Measurements from ENCODE around the gene RHOBTB1.
"Not testable (repeated sequence)": the region's sequence is repeated elsewhere in the genome, so short reads cannot be mapped to it uniquely, and the experiment has no call there.

The RHOBTB1 gene, protein sequence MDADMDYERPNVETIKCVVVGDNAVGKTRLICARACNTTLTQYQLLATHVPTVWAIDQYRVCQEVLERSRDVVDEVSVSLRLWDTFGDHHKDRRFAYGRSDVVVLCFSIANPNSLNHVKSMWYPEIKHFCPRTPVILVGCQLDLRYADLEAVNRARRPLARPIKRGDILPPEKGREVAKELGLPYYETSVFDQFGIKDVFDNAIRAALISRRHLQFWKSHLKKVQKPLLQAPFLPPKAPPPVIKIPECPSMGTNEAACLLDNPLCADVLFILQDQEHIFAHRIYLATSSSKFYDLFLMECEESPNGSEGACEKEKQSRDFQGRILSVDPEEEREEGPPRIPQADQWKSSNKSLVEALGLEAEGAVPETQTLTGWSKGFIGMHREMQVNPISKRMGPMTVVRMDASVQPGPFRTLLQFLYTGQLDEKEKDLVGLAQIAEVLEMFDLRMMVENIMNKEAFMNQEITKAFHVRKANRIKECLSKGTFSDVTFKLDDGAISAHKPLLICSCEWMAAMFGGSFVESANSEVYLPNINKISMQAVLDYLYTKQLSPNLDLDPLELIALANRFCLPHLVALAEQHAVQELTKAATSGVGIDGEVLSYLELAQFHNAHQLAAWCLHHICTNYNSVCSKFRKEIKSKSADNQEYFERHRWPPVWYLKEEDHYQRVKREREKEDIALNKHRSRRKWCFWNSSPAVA

DNA sequence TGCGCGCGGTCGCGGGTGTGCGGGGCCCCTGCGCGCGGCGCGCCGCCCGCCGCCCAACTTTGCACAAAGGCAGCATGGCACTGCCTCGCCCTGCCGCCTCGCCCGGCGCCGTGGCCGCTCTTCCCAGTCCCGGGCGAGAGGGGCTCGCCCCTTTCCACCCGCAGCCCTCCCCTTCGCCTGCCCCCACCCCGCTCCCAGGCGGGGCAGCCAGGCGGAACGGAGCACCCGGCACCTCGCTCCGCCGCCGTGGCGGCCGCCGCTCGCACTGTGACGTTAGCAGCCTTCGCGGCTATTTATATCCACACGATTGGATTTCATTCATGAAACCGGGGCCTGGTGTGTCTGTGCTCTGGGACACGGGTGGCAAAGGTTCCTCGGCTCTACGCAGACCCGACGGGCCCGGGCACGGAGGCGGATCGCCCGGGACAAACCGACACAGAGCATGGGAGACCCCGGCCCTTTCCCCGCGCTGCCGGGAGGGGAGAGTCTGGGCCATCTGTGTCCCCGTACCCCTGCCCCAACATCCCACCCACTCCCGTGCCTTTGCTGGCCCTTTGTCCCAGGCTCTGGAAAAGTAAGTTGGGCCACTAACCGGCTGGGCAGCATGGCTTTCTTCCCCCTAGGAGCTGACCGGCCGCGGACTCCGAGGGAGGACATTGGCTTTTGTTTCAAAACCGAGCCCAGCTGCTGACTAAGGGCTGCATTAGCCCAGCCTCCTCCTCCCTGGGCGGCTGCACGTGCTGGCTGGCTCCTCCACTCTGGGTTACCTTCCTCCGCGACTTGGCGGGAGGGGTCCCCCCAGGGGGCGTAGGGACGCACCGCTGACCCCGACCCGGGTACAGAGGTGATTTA, at the start of gene RHOBTB1:
TSS of gene RHOBTB1 (minus strand) at position 128 of the 852 bp plus-strand sequence. CDS start 32,643 bp downstream, outside the sequence.
- peak; percentile 53 for DNase-seq

DNA sequence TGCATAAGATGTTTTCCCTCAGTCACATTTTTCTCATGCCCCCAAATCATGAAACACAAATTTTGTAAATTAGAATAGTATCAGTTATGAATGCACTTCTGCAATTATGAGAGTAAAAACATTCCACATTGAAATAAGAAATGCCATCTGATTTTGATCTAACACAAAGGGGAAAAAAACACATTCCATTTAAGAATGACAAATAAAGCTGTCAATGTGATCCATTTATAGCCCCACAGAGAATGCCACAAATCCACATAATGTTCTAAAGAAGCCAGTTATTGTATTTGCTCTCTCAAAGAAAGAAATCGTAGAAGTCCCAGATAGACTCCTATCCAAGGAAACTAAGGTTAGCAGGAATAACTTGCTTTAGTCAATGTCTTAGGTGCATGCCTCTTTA, 48.7 kb upstream of the RHOBTB1 start:
- DNase-seq: no peak

DNA sequence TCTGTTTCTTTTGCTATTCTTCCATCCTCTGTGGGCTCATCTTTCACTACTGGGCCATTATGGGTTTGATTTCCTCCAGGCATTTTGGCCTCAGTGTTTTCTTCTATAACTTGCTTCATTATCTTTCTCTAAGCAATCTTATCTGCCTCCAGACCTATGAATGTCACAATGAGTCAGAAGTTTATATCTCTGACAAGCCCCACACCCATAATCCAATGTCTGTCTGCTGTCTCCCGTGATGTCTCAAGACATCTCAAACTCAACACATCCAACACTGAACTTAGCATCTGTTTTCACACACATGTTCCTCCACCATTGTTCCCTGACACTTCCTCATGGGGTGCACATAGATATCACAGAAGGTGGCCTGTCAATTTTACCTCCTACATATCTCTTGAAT, 46.7 kb upstream of the RHOBTB1 start:
- DNase-seq: no peak

DNA sequence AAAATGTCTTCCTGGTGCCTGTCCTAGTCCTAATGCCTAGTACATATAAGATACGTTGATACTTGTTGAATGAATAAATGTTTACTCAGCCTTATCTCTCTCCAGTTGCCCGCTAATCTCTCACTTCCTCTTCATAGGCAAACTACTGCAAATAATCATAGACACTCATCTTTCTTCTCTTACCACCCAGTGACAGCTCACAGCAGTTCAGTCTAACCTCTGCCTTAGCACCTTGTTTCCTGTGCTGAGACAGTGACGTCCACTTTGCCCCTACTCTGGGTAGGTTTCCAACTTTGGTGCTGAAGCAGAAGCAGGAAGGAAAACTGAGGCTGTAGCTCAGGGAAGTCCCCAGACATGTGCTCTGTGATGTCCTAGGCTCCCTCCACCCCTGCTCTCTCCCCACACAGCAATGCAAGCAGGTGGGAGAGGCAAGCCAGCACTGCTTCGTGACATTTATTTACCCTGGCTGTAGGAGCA, 45.5 kb upstream of the RHOBTB1 start:
- DNase-seq: no peak

DNA sequence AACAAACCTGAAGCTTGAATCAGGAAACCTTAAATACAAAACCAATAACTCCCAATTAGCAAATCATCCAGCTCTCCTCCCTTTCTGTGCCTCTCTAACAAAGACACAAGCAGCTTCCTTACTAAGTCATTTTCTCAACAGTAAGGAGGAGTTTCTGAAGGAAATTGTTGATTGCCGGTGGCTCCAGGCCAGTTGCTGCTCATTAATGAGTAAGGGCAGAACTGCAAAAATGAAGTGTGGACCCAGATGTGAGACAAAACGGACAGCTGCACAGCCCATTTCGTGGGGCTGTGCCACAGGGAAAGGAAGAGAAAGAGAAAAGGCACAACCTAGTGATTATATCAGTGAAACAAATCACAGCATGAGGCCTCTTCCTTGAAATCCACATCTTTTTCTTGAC, 42.8 kb upstream of the RHOBTB1 start:
- DNase-seq: no peak

DNA sequence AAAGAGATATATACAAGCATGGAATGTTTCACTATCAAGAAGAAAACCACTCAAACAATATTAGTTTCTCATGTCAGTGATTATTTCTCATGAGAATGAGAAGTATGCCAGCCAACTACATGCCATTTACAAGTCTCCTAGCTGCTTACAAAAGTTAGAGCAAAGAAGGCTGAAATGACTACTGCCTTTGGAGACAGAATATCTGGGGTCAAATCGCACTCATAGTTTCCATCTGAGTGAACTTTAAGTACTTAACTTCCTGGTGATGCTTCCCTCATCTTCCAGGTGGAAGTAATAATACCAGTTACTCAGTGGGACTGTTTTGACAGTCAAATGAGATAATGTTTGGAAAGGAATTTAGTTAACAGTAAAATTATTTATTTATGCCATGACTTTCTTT, 42.0 kb upstream of the RHOBTB1 start:
- no peak for DNase-seq

DNA sequence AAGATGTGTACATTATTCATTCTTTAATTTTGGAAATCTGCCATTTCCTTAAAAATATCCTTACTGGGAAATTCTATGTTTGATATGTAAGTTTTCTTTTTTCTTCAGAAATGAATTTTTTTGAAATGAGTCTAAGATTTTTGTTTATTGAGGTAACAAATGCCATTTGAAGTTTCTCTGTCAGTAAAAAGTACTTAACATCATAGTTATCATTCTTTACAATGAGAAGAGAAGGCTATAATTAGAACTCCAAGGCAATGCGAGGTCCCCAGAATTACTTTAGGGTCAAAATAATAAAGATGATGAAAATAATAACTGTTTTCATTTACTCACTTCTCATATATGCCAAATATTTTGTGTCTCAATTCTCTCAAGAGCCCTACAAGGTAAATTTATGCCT, 37.0 kb upstream of the RHOBTB1 start:
- no peak for DNase-seq

DNA sequence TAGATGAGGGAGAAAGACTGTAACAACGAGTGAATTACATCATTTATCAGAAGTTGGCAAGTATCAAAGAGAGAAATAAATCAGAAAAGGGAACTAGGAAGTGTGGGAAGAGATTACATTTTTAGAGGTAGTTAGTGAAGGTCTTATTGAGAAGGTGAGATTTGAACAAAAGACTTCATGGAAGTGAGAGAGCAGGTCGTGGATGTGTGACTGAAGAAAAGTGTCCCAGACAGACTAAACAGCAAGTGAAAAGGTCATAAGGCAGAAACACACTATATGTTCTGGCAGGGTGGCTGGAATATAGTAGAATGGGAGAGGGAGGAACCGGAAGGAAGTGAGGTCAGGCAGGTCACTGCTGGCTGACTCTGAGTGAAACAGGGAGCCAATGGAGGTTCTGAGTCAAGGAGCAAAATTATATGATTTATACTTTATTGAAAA, 35.7 kb upstream of the RHOBTB1 start:
- no peak for DNase-seq

DNA sequence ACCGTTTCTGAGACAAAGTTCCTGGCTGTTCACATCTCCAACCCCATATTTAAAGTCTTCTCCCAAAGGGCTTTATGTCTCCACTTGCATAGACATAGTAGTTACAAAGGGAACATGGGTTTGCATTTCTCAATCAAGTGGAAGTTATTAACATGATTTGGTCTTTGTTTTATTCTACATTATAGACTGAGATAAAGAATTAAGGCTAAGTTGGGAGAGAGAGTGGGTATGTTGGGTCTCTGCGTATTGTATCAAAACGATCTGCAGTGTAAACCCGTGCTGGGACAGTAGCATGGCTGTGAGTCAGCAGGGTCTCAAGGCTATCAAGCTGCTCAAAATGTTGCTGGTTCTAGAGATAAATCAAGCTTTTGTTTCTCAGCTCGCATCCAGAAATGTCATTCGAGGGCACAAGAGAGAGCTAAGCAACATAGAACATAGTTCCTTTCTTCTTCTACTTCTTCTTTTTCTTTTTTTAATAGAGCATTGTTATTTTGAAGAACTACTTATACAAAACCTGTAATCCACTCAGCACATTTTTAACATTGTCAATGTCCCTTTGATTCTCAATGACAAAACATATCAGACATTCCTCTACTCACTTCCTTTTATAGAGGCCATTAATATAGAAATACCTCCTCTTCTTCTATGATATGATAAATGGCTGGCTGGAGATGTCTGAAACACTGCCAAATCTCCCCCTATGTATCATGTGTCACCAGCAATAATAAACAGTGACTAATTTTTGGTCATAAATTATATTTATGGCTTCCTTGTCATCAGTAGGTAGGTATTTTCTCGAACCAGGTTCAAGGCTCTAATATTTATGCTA, 34.5 kb upstream of the RHOBTB1 start:
- no peak for DNase-seq

DNA sequence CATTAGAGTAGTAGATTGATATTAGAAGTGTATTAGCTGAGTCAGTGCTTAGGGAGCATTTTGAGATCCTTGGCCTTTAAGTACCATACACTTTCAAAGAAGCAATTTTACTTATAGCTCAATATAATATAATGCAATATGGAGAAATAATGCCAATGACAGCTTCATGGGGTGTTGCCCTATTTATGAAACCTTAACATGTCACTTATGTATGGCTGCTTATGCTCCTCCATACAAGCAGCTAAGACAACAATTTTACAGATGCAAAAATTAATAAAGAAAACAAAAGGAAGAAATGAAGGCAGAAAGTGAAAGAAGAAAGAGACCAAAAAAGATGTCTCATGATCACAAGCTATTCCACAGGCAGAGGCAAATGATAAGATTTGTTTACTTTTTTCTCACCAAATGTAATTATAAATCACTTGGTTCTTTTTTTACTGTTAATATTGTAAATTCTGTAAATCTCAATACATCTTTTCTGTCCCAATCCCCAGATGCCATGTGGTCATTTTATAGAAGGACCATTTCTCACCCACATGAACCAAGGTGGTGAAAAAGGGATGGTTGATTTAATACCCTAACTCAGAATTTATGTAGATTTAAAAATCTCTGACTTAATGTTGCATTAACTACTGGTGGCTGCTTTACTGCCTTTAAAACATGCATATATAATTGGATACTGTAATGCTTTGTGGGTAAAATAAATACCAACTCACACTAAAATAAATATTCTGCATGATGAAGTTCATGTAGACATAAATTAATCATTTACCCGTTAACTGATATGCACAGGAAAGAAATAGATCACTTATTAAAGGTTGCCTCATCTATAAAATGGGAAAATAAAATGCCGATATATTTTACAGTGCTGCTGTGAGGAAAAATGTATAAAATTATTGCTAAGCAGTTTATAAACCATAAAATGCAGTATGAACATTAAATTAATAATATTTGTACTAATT, 33.5 kb upstream of the RHOBTB1 start:
- DNase-seq: no peak

DNA sequence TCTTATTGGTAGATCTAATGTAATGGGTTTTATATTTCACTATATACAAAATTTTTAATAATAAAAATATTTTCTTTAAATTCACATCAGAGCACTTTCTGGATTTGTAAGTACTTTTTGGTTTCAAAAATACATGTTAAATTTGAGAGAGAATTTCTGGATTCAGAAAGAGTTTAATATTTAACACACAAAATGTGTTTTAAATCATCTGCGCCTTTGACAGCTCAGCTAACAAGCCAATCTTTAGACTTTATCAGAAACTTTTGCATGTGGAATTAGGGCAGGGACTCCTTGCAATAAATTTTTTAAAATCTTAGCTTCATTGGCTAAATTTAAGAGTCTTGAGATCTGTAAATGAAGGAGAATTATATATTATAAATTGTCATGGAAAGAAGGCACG, 32.7 kb upstream of the RHOBTB1 start:
- DNase-seq: no peak

DNA sequence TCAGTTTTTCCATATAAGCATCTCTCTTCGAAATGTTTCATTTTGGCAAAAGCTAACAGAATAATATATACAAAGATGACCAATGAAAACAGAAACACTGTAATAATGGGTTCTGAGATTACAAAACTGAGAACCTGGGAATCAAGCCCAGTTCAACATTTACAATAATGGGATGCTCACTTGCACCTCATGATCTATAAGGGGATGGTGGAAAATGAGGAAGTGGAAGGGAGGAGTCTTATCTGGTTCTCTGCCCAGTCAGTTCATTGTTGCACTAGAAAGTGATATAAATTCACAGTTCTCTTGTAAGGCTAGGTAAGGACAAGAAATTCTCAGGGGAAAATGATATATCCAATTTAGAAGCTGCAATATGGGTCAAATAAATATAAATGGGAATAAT, 31.7 kb upstream of the RHOBTB1 start:
- no peak for DNase-seq

DNA sequence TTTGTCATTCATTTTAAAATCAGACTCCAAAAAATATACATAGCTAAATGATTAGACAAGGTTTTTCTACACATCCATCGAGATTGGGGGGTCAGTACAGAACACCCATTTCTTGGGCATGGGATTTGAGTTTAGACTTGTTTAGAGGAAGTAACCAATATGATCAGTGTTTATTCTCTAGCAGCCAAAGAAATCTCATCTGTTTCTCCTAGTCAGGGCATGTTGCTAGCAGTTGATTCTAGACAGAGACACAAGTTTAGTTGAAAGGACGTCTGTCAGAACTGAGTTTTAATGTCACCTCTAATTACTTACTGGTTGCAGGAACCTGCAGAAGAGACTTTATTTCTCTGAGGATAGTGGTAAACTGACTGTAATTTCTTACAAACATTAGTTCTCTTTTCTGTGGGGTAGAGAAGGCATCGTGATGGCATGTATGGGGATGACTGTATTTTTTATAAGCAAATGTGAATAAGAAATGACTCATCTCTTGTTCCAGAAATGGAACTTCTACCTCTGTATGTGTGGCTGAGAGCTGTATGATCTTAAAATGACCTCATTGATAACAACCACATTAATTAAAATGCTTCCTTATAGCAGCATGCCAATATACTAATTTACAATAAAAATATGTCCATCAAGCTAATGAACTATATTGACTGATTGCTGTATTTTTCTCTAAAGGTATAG, 30.6 kb upstream of the RHOBTB1 start:
- DNase-seq: no peak

DNA sequence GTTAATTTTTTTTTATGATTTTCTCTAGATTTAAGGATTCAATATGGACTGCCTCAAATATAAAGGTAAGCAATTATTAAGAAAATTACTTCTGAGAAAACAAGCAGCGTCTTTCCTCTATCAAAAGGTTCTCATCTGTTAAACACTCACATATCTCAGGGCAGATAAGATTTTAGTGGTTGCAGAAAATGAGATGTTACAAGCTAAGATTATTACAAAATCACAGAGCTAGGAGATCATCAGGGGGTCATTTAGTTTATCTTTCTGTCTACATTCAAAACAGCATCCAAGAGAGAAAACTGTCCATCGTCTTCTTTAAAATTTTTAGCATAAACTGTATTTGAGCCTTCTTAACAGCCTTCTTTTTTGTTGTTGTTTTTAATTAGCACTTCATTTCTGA, 29.1 kb upstream of the RHOBTB1 start:
- DNase-seq: no peak

DNA sequence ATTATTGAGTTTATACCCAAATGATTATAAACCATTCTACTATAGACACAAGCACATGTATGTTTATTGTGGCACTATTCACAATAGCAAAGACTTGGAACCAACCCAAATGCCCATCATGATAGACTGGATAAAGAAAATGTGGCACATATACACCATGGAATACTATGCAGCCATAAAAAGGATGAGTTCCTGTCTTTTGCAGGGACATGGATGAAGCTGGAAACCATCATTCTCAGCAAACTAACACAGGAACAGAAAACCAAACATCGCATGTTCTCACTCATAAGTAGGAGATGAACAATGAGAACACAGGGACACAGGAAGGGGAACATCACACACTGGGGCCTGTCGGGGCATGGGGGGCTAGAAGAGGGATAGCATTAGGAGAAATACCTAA, 28.2 kb upstream of the RHOBTB1 start:
- not testable (repeated sequence) for DNase-seq

DNA sequence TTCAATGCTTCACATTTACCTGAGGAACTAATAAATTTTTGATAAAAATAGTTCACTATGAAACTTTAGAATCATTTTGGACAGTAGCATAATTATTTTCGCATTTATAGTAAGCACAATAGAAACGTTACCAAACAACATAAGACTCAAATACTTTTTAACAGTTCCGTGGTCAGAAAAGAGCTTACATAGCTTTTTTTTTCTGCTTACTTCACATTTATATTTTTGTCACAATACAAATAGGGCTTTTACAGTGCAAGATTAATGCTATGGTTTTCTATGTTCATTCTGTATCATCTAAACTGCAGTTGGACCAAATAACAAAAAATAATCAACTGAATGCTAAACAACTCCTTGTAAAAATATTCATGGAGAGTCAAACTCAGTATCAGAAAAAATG, 26.5 kb upstream of the RHOBTB1 start:
- DNase-seq: no peak

DNA sequence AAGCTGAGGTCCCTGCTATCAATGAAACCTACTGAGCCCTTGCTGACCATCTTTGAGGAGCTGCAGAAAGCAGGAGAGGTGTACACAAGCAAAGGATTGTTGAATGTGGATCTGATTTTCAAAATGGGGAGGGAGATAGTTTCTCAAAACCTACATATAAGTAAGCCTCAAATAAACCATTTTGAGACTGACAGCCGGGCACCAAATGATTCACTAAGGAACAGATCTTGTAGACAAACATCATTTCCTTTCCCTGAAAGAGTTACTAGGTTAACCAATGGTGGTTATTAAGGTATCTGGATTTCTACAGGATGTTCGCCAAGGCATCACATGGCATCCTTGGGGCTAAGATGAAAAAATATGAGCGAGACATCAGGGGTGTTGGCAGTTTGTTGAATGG, 24.5 kb upstream of the RHOBTB1 start:
- DNase-seq: no peak

DNA sequence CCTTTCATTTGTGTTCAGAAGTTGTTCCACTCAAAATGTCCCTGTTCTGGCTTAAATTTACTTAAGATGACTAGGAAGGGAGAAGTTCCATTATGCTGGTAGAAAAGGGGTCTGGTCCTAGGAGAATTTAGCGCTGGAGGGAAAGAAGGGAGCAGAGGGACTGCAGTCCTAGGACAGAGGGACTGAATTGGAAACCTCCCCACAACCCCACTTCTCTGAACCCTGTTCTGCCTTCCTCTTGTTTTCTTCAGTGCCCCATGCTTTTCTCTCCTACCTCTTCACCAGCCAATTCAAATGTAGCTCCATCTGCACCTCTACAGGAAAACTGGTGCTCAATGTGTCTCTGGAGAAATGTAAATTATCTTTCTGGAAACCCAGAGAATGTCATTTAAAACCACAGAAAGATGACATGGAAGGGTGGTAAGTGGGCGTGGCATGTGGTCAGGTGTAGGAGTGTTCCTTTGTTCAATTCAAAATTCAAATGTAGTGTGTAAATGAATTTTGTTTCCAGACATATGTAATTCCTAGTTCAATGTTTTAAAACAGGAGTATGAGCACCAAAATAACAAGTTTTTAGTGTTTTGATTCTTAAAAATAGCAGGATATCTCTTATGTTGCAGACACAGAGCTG, 24.0 kb upstream of the RHOBTB1 start:
- no peak for DNase-seq

DNA sequence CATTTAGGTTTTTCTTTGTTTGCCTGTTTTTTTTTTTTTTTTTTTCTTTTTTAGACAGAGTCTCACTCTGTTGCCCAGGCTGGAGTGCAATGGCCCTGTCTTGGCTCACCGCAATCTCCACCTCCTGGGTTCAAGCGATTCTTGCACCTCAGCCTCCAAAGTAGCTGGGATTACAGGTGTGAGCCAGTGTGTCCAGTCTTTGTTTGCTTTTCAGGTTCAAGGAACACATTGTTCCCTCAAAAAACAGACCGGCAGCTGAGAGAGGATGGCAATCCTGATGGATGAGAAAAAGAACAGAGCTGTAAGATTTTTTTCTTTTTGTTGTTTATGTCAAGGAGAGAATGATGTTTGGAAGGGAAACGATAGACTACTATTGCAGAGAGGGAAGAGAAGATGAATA, 23.3 kb upstream of the RHOBTB1 start:
- DNase-seq: no peak

DNA sequence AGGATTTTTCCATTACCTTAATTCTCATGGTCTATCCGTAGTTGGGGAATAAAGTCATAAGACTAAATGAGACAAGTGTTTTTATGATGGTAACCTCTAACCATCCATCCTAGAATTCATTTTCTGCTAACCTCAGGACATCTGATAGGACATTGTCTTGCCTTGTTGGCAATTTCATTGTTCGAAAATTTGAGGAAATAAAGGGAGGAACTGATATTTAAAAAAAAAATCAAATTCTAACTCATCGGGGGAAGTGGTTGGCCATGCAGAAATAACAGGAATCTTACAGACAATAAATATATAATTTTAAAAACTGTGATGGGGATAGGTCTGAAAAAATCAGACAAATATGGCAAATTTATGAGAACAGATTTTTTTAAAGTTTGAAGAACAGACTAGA, 21.7 kb upstream of the RHOBTB1 start:
- no peak for DNase-seq
